HEK293T (cell line): ENCODE results near the gene PLEKHA7.

Source experiments
- ARNT ChIP-seq: fragments of 450-650 bp; IDR thresholded peaks from 2 replicates; pipeline ENCODE4 v1.6.1; 2017; ENCODE audit warnings: mild to moderate bottlenecking
- BHLHE40 ChIP-seq: fragments of 450-650 bp; IDR thresholded peaks from 2 replicates; pipeline ENCODE4 v1.6.1; 2016; ENCODE audit warnings: mild to moderate bottlenecking, moderate library complexity, borderline replicate concordance
- CTBP1 ChIP-seq: fragments of 450-650 bp; IDR thresholded peaks from 2 replicates; pipeline ENCODE4 v1.6.1; 2016; ENCODE audit warnings: borderline replicate concordance
- ELF4 ChIP-seq: fragments of 450-650 bp; IDR thresholded peaks from 2 replicates; pipeline ENCODE4 v1.6.1; 2017; ENCODE audit warnings: antibody characterized with exemption
- FOXA1 ChIP-seq: fragments of 450-650 bp; IDR thresholded peaks from 2 replicates; pipeline ENCODE4 v1.6.1; 2016; ENCODE audit warnings: mild to moderate bottlenecking
- FOXK2 ChIP-seq: fragments of 450-650 bp; IDR thresholded peaks from 2 replicates; pipeline ENCODE4 v1.6.1; 2016; ENCODE audit warnings: mild to moderate bottlenecking
- FOXM1 ChIP-seq: fragments of 450-650 bp; IDR thresholded peaks from 2 replicates; pipeline ENCODE4 v1.6.1; 2017; ENCODE audit warnings: mild to moderate bottlenecking, borderline replicate concordance
- HDGF ChIP-seq: fragments of 450-650 bp; IDR thresholded peaks from 2 replicates; pipeline ENCODE4 v1.6.1; 2017; ENCODE audit warnings: antibody characterized with exemption, borderline replicate concordance
- NFRKB ChIP-seq: fragments of 450-650 bp; IDR thresholded peaks from 2 replicates; pipeline ENCODE4 v1.6.1; 2016; ENCODE audit warnings: mild to moderate bottlenecking, moderate library complexity
- PKNOX1 ChIP-seq: fragments of 450-650 bp; IDR thresholded peaks from 2 replicates; pipeline ENCODE4 v1.6.1; 2016
- SP1 ChIP-seq: fragments of 450-650 bp; IDR thresholded peaks from 2 replicates; pipeline ENCODE4 v1.6.1; 2017
- SUZ12 ChIP-seq: fragments of 450-650 bp; IDR thresholded peaks from 2 replicates; pipeline ENCODE4 v1.6.1; 2016; ENCODE audit warnings: mild to moderate bottlenecking
- TARDBP ChIP-seq: fragments of 450-650 bp; IDR thresholded peaks from 2 replicates; pipeline ENCODE4 v1.6.1; 2016
- ZNF384 ChIP-seq: fragments of 450-650 bp; IDR thresholded peaks from 2 replicates; pipeline ENCODE4 v1.6.1; 2016

- TF ChIP-seq FOXA1 (no peak), ARNT (no peak), FOXK2 (no peak), FOXM1 (no peak), SUZ12 (no peak), SP1 (no peak), NFRKB (no peak), ZNF384 (no peak), HDGF (no peak), PKNOX1 (no peak), TARDBP (no peak), CTBP1 (no peak), BHLHE40 (no peak), ELF4 (no peak)
These were observed 222.8 kb downstream of the PLEKHA7 start for GRCh38 chr11:16791191-16791961.
